Naive thymus-derived CD8-positive, alpha-beta T cell (primary cell): ENCODE measurements around the gene GNG7. TPM values are rescaled to one million over a fixed set of nuclear protein-coding genes. Genes with fewer than 3 reads are reported as not detected.

ENCODE experiments used
- ATAC-seq, 2 donors: fragments of 150-1000 bp; cut with Tn5 transposase in 1 of 2; sonication (Bioruptor Pico), chemical (Tn5 transposase) in 1 of 2; 1 replicate in 1 of 2; 2 replicates in 1 of 2; pipeline ENCODE4 v1.10.0; 2021; ENCODE audit warnings: mild to moderate bottlenecking in 2 of 2, moderate library complexity in 2 of 2
- POLR2A ChIA-PET: fragments of 350-600 bp; sonication (Branson Sonifier 250); formaldehyde crosslinking; loops from one replicate; lab custom pipeline; 2021; ENCODE audit warnings: antibody characterized with exemption; lab: Charles Lee
- DNase-seq, 10 donors: peaks; one replicate each; pipeline versions ENCODE4 v3.0.0 to v3.0.0-alpha.2; 2020 to 2022
- H3K27ac Mint-ChIP-seq, 10 donors: one replicate each; pipeline ENCODE4 v1.8.0; 2020 to 2022; ENCODE audit warnings: mild to moderate bottlenecking in 10 of 10, mixed read lengths in 10 of 10, moderate library complexity in 4 of 10, inconsistent platforms in 1 of 10
- H3K27me3 Mint-ChIP-seq, 5 donors: one replicate each; pipeline ENCODE4 v1.8.0; 2021 to 2022; ENCODE audit warnings: mixed read lengths in 5 of 5
- H3K36me3 Mint-ChIP-seq, 3 donors: one replicate each; pipeline ENCODE4 v1.8.0; 2020 to 2022; ENCODE audit warnings: mixed read lengths in 3 of 3, mild to moderate bottlenecking in 2 of 3, inconsistent platforms in 1 of 3
- H3K4me1 Mint-ChIP-seq, 4 donors: one replicate each; pipeline ENCODE4 v1.8.0; 2021 to 2022; ENCODE audit warnings: mixed read lengths in 4 of 4
- H3K4me3 Mint-ChIP-seq, 10 donors: one replicate each; pipeline ENCODE4 v1.8.0; 2020 to 2022; ENCODE audit warnings: mild to moderate bottlenecking in 10 of 10, mixed read lengths in 10 of 10, moderate library complexity in 6 of 10, inconsistent platforms in 1 of 10
- H3K9me3 Mint-ChIP-seq, 9 donors: one replicate each; pipeline ENCODE4 v1.8.0; 2020 to 2022; ENCODE audit warnings: mixed read lengths in 9 of 9, mild to moderate bottlenecking in 3 of 9, inconsistent platforms in 1 of 9, moderate library complexity in 1 of 9
- polyA plus RNA-seq, 3 donors: library from polyadenylated mRNA; unstranded; fragments of 300-500 nt; fragmentation: Illumina TruSeq; gene quantifications; one replicate each; pipeline ENCODE4 v1.2.3, GENCODE V29; 2021
- total RNA-seq, 8 experiments: library from RNA in 2 of 8; stranded (reverse) in 2 of 8; gene quantifications; one replicate each; pipeline ENCODE4 v1.2.3 and lab custom pipeline; 2021 to 2026

The GNG7 gene
- total and polyA plus RNA-seq, 5 experiments from 2014 or later = 1.8 to 8.5 (median 4.2) TPM

- no peak overlapping the region for H3K4me3 Mint-ChIP-seq
- no peaks in the 10 kb centered on the region for H3K9me3 Mint-ChIP-seq
- H3K27ac Mint-ChIP-seq = peak overlapping the region in 2 of 10 donors; percentile 31 to 43
- peaks cover 0 to 22% (median 22%) of the 10 kb centered on the region in 3 donors for H3K36me3 Mint-ChIP-seq
- no peaks in the 10 kb centered on the region for H3K27me3 Mint-ChIP-seq
- H3K4me1 Mint-ChIP-seq = peaks cover 13 to 30% (median 14%) of the 10 kb centered on the region in 4 donors
- ATAC-seq = no peak
- POLR2A ChIA-PET = no interaction called here
- no peak for DNase-seq
Observed at GRCh38 chr19:2733930-2734588, 31.6 kb upstream of the GNG7 start.

- Mint-ChIP-seq H3K9me3 (no peaks in the 10 kb centered on the region), H3K4me1 (peaks cover 5 to 24% (median 8%) of the 10 kb centered on the region in 4 donors), H3K4me3 (no peak overlapping the region), H3K36me3 (peaks cover 0 to 22% (median 22%) of the 10 kb centered on the region in 3 donors), H3K27me3 (no peaks in the 10 kb centered on the region), H3K27ac (no peak overlapping the region)
- ATAC-seq (no peak), DNase-seq (no peak)
- POLR2A ChIA-PET = interaction anchor here (0.5 kb wide), 1 partner anchor 596 kb away, joined by 6 read pairs; no protein-coding TSS in a partner anchor
Observed at GRCh38 chr19:2732883-2733282, 30.4 kb upstream of the GNG7 start.

DNA sequence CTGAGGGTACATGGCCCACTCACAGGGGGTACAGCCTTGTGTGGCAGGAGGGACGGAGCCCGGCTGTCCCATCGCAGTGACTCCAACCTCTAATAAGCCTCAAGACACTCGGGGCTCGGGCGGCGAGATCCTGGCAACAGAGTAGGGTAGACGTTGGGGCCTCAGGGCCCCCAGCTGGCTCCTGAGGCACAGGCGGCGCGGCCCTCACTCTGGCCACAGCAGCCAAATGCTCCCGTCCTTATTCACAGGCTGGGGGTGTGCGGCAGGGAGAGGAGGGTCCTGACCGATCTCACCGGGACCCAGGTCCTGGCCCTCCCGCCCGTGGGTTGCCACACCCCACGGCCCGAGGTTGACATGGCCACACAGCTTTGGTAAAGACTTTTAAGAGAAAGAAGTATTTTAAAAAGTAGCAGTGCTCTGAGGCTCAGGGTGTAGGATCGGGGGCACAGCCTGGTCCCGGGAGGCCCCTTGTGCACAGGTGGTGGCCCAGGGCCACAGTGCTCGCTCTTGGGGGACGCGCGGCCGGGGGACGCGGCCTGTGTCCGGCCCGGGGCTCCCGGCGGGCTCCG lies 29.7 kb upstream of the GNG7 start:
- no peak overlapping the region for H3K27ac Mint-ChIP-seq
- DNase-seq = no peak
- H3K27me3 Mint-ChIP-seq = no peaks in the 10 kb centered on the region
- H3K4me1 Mint-ChIP-seq = peaks cover 5 to 23% (median 8%) of the 10 kb centered on the region in 4 donors
- POLR2A ChIA-PET = no interaction called here
- ATAC-seq = no peak
- peaks cover 0 to 22% (median 22%) of the 10 kb centered on the region in 3 donors for H3K36me3 Mint-ChIP-seq
- H3K9me3 Mint-ChIP-seq = no peaks in the 10 kb centered on the region
- no peak overlapping the region for H3K4me3 Mint-ChIP-seq

DNA sequence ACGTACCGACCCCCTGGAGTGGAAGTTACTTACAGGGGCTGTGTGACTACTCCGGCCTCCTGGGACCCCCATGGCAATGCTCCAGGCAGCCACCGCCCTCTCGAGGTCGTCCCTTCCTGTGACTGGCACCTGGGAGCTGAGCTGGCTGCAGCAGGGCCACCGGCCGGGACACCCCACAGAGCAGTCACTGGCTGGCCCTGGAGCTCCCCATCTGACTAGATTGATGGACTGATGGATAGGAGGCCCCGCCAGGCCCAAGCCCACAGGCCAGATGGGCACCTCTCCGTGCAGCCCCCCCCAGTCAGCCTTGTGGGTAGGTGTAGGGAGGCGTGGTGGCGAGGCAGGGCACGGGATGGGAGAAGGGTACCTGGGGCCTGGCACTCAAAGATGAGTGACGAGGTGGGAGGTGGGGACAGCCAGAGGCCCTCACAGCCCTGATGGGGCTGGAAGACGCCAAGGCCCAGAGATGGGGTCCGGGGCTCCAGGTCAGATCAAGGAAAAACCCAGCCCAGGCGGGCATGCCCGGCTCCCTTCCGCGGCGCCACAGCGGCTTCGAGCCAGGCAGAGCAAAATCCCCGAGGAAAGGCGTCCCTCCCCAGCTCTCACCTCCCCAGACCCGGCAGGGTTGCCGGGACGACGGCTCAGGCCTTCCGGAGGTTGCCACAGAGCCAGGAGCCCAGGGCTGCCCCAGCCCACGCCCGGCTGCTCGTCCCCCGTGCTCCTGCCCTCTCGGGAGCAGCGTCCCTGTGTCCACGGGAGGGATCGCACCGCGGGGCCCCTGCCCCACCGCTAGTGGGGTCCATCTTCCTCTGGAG lies 28.9 kb upstream of the GNG7 start:
- H3K4me3 Mint-ChIP-seq = no peak overlapping the region
- peaks cover 5 to 19% (median 9%) of the 10 kb centered on the region in 4 donors for H3K4me1 Mint-ChIP-seq
- H3K27me3 Mint-ChIP-seq = peaks cover 0 to 3% (median 0%) of the 10 kb centered on the region in 5 donors
- no peaks in the 10 kb centered on the region for H3K9me3 Mint-ChIP-seq
- POLR2A ChIA-PET = no interaction called here
- H3K27ac Mint-ChIP-seq = no peak overlapping the region
- H3K36me3 Mint-ChIP-seq = peaks cover 0 to 16% (median 13%) of the 10 kb centered on the region in 3 donors
- no peak for ATAC-seq
- no peak for DNase-seq

DNA sequence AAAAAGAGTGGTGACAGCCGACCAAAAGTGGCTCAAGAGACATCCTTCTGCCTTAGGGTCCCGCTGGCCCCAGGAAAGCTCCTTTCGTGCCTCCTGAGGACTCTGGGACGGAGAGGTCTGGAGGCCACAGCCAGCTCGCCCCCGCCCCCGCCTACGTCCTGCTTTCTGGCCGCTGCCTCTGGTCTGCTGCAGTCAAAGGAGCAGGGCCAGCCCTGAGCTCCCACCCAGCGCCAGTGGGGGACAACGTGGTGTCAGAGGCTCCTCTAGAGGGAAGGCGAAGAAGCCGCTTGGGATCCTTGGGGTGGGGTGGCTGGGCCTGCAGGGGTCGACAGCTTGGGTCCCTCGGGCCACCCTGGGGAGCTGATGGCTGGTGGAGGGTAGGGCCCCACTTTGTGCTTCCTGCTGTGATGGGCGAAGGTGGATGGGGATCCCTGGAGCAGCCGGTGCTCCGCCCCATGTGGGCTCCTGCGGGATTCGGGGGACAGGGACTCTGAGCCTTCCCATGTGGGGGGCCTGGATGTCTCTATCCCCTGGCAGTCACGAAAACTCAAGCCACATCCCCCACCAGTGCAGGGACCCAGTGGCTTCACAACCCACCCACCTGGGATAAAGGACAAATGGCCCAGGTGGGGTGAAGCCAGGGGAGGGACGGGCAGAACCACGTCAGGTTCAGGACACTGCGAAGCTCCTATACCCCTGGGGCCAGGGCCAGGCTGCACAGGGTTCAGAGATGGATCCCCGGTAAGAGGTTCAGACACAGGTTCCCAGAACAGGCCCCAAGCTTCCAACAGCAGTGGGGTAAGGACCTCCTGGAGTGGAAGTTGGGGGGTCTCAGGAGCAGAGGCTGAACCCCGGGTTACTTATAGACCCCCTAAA lies 27.7 kb upstream of the GNG7 start:
- H3K4me3 Mint-ChIP-seq = no peak overlapping the region
- DNase-seq (no peak), ATAC-seq (no peak)
- POLR2A ChIA-PET = no interaction called here
- peaks cover 0 to 12% (median 6%) of the 10 kb centered on the region in 5 donors for H3K27me3 Mint-ChIP-seq
- no peak overlapping the region for H3K27ac Mint-ChIP-seq
- H3K36me3 Mint-ChIP-seq = peaks cover 0 to 11% (median 8%) of the 10 kb centered on the region in 3 donors
- H3K4me1 Mint-ChIP-seq = peaks cover 5 to 13% (median 10%) of the 10 kb centered on the region in 4 donors
- H3K9me3 Mint-ChIP-seq = no peaks in the 10 kb centered on the region

- Mint-ChIP-seq H3K36me3 (peaks cover 0 to 7% (median 4%) of the 10 kb centered on the region in 3 donors), H3K27me3 (peaks cover 3 to 21% (median 12%) of the 10 kb centered on the region in 5 donors), H3K27ac (no peak overlapping the region), H3K4me1 (peaks cover 0 to 9% (median 5%) of the 10 kb centered on the region in 4 donors), H3K9me3 (no peaks in the 10 kb centered on the region), H3K4me3 (no peak overlapping the region)
- DNase-seq (no peak), ATAC-seq (no peak)
- POLR2A ChIA-PET = no interaction called here
Observed at GRCh38 chr19:2728783-2729387, 26.4 kb upstream of the GNG7 start.

GRCh38 chr19:2727640-2727944 lies 25.1 kb upstream of the GNG7 start:
- POLR2A ChIA-PET = interaction anchor here (0.7 kb wide), 1 partner anchor 17 kb away, joined by 3 read pairs; no protein-coding TSS in a partner anchor

GRCh38 chr19:2726904-2727639 lies 24.6 kb upstream of the GNG7 start:
- no peaks in the 10 kb centered on the region for H3K36me3 Mint-ChIP-seq
- peak overlapping the region in 2 of 10 donors; percentile 22 to 33 for H3K27ac Mint-ChIP-seq
- peaks cover 3 to 38% (median 12%) of the 10 kb centered on the region in 5 donors for H3K27me3 Mint-ChIP-seq
- H3K4me3 Mint-ChIP-seq = peak overlapping the region in 4 of 10 donors; percentile 4 to 54 (median 43)
- no peak for ATAC-seq
- peaks cover 0 to 2% (median 0%) of the 10 kb centered on the region in 9 donors for H3K9me3 Mint-ChIP-seq
- POLR2A ChIA-PET = interaction anchor here (0.7 kb wide), 1 partner anchor 17 kb away, joined by 3 read pairs; no protein-coding TSS in a partner anchor
- no peak for DNase-seq
- peaks cover 0 to 9% (median 3%) of the 10 kb centered on the region in 4 donors for H3K4me1 Mint-ChIP-seq

More at GRCh38 chr19:2727640-2727944, 25.1 kb upstream of the GNG7 start:
- H3K9me3 Mint-ChIP-seq = peaks cover 0 to under 1% (median 0%) of the 10 kb centered on the region in 9 donors
- H3K36me3 Mint-ChIP-seq = no peaks in the 10 kb centered on the region
- H3K4me1 Mint-ChIP-seq = peaks cover 0 to 9% (median 3%) of the 10 kb centered on the region in 4 donors
- ATAC-seq = no peak
- H3K27me3 Mint-ChIP-seq = peaks cover 3 to 33% (median 12%) of the 10 kb centered on the region in 5 donors
- H3K4me3 Mint-ChIP-seq = no peak overlapping the region
- H3K27ac Mint-ChIP-seq = peak overlapping the region in 1 of 10 donors; percentile 33
- DNase-seq = no peak

GRCh38 chr19:2726160-2726855 lies 23.8 kb upstream of the GNG7 start:
- ATAC-seq (no peak), DNase-seq (no peak)
- peaks cover 3 to 44% (median 12%) of the 10 kb centered on the region in 5 donors for H3K27me3 Mint-ChIP-seq
- peaks cover 0 to 14% (median 6%) of the 10 kb centered on the region in 4 donors for H3K4me1 Mint-ChIP-seq
- no peak overlapping the region for H3K4me3 Mint-ChIP-seq
- peaks cover 0 to 2% (median 0%) of the 10 kb centered on the region in 3 donors for H3K36me3 Mint-ChIP-seq
- no peak overlapping the region for H3K27ac Mint-ChIP-seq
- POLR2A ChIA-PET = no interaction called here
- peaks cover 0 to 2% (median 0%) of the 10 kb centered on the region in 9 donors for H3K9me3 Mint-ChIP-seq

DNA sequence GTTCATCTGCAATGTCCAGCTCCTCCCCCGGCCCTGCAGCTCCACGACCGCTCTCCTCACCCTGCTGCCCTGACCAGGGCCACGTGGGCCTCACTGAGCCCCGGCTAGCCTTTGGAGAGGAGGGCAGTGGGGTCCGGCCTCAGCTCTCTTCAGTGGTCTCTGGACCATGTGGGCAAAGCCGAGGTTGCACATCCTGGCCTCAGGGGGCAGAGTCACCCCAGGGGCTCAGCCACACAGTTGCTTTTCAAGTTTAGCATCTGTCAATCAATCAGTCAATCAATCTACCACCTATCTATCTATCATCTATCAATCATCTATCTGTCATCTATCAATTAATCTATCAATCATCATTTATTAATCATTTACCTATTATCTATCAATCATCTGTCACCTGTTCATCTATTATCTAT lies 21.7 kb upstream of the GNG7 start:
- Mint-ChIP-seq H3K27me3 (peaks cover 6 to 55% (median 17%) of the 10 kb centered on the region in 5 donors), H3K36me3 (peaks cover 0 to 6% (median 0%) of the 10 kb centered on the region in 3 donors), H3K9me3 (peaks cover 0 to 2% (median 0%) of the 10 kb centered on the region in 9 donors), H3K4me3 (peak overlapping the region in 1 of 10 donors; percentile 8), H3K4me1 (peaks cover 4 to 23% (median 13%) of the 10 kb centered on the region in 4 donors), H3K27ac (no peak overlapping the region)
- POLR2A ChIA-PET = no interaction called here
- DNase-seq (no peak), ATAC-seq (no peak)
